HG02981 (cell line): ENCODE results near the gene DUOXA2.
A peak's percentile ranks its signal among the peaks of the same experiment; 100 is the strongest.

Experiments used
- ATAC-seq: cut with Tn5 transposase; IDR thresholded peaks from one replicate; pipeline ENCODE4 v1.9.1; 2021; ENCODE audit warnings: mild to moderate bottlenecking, moderate library complexity; ENCODE audit not compliant: unreplicated experiment

DUOXA2 gene

GRCh38 chr15:45155739-45156138 lies 41.6 kb downstream of the DUOXA2 start:
- no peak for ATAC-seq

- ATAC-seq = no peak
Measured at GRCh38 chr15:45156744-45157455, 42.8 kb downstream of the DUOXA2 start.

- ATAC-seq = no peak
Measured at GRCh38 chr15:45157974-45158373, 43.8 kb downstream of the DUOXA2 start.

- ATAC-seq = no peak
Measured at GRCh38 chr15:45161666-45162065, 47.5 kb downstream of the DUOXA2 start.

- peak; percentile 41 for ATAC-seq
Measured at GRCh38 chr15:45162771-45163507, 48.8 kb downstream of the DUOXA2 start.

GRCh38 chr15:45163508-45163856 lies 49.4 kb downstream of the DUOXA2 start:
- no peak for ATAC-seq

GRCh38 chr15:45164914-45165313 lies 50.8 kb downstream of the DUOXA2 start:
- no peak for ATAC-seq

- no peak for ATAC-seq
Measured at GRCh38 chr15:45165536-45165935, 51.4 kb downstream of the DUOXA2 start.

- peak; percentile 90 for ATAC-seq
Measured at GRCh38 chr15:45166834-45167630, 52.9 kb downstream of the DUOXA2 start.

GRCh38 chr15:45167631-45168205 lies 53.6 kb downstream of the DUOXA2 start:
- ATAC-seq = no peak
